Retinal pigment epithelial cell (primary cell): Measurements from ENCODE around the gene LRP2.

Experiments used
- DNase-seq: peaks from one replicate; pipeline ENCODE4 v3.0.0-alpha.2; 2010; ENCODE audit warnings: low read depth
- H3K4me3 ChIP-seq: 2 replicates; pipeline ENCODE4 v1.5.1; 2011; ENCODE audit warnings: mild to moderate bottlenecking, low read length, control low read depth, moderate library complexity
- CTCF ChIP-seq: conservative IDR thresholded peaks from 2 replicates; pipeline ENCODE4 v1.5.1; 2011; ENCODE audit warnings: low read depth, low read length, control low read depth, inconsistent platforms

The LRP2 gene

GRCh38 chr2:169091761-169092519, 270.4 kb downstream of the LRP2 start:
- no peak for TF ChIP-seq CTCF
- H3K4me3 ChIP-seq = no peak overlapping the region
- DNase-seq = peak; percentile 89

- H3K4me3 ChIP-seq = no peak overlapping the region
- no peak for TF ChIP-seq CTCF
- DNase-seq = no peak
Measured at GRCh38 chr2:169091256-169091655, 271.1 kb downstream of the LRP2 start.

- DNase-seq = no peak
- H3K4me3 ChIP-seq = no peak overlapping the region
- no peak for TF ChIP-seq CTCF
Measured at GRCh38 chr2:169090133-169090820, 272.1 kb downstream of the LRP2 start.

GRCh38 chr2:169089182-169089581, 273.2 kb downstream of the LRP2 start:
- DNase-seq = no peak
- H3K4me3 ChIP-seq = no peak overlapping the region
- no peak for TF ChIP-seq CTCF

GRCh38 chr2:169087757-169088379, 274.5 kb downstream of the LRP2 start:
- DNase-seq = no peak
- H3K4me3 ChIP-seq = no peak overlapping the region
- no peak for TF ChIP-seq CTCF

- no peak overlapping the region for H3K4me3 ChIP-seq
- DNase-seq = no peak
- no peak for TF ChIP-seq CTCF
Measured at GRCh38 chr2:169086893-169087467, 275.4 kb downstream of the LRP2 start.

GRCh38 chr2:169082995-169083394, 279.3 kb downstream of the LRP2 start:
- H3K4me3 ChIP-seq = no peak overlapping the region
- DNase-seq = no peak
- TF ChIP-seq CTCF = no peak
